Breast epithelium (tissue), 4 donors: ENCODE measurements around the gene TENM4. TPM values are rescaled to one million over a fixed set of nuclear protein-coding genes. Genes with fewer than 3 reads are reported as not detected.

Experiments used
- DNase-seq, 2 donors: peaks; one replicate each; pipeline ENCODE4 v3.0.0-alpha.2; 2019; ENCODE audit warnings: low spot score in 2 of 2
- H3K27ac ChIP-seq, 2 donors: fragments of 200-600 bp; sonication (generic) in 1 of 2; one replicate each; pipeline ENCODE4 v1.5.1; 2016 to 2019; ENCODE audit warnings: mild to moderate bottlenecking in 1 of 2
- H3K27me3 ChIP-seq, 2 donors: fragments of 200-600 bp; sonication (generic) in 1 of 2; one replicate each; pipeline versions ENCODE4 v1.5.1 to v1.6.0; 2017 to 2019; ENCODE audit warnings: control low read depth in 1 of 2, mild to moderate bottlenecking in 1 of 2
- H3K36me3 ChIP-seq: fragments of 200-600 bp; one replicate; pipeline ENCODE4 v1.5.1; 2019
- H3K4me1 ChIP-seq, 2 donors: fragments of 200-600 bp; sonication (generic); one replicate each; pipeline ENCODE4 v1.5.1; 2016 to 2019; ENCODE audit warnings: control low read depth in 1 of 2
- H3K4me3 ChIP-seq, 3 donors: fragments of 200-600 bp; sonication (generic); 1 replicate in 2 of 3; 2 replicates in 1 of 3; pipeline ENCODE4 v1.5.1; 2016 to 2019; ENCODE audit warnings: mild to moderate bottlenecking in 3 of 3, moderate library complexity in 2 of 3
- H3K9me3 ChIP-seq, 2 donors: fragments of 200-600 bp; sonication (generic) in 1 of 2; one replicate each; pipeline ENCODE4 v1.5.1; 2016 to 2019; ENCODE audit warnings: control low read depth in 1 of 2
- POLR2A ChIP-seq: fragments of 450-650 bp; IDR thresholded peaks from one replicate; pipeline ENCODE4 v1.6.1; 2016; ENCODE audit warnings: antibody characterized with exemption, mild to moderate bottlenecking, moderate library complexity
- POLR2AphosphoS5 ChIP-seq, 3 donors: sonication (generic); formaldehyde crosslinking; IDR thresholded peaks; one replicate each; pipeline ENCODE4 v1.6.1; 2017; ENCODE audit warnings: antibody characterized with exemption in 3 of 3
- intact Hi-C: fragments of 100-400 bp; cut with DNase I; formaldehyde crosslinking; loops from one replicate; pipeline ENCODE4 v1.15.1; 2023; ENCODE audit warnings: low total_unique reads
- total RNA-seq, 3 donors: library from RNA; depleted of rRNA; stranded (reverse); fragments of >200 nt; gene quantifications; one replicate each; pipeline ENCODE4 v1.1.0, GENCODE V29; 2016
- TF ChIP-seq, protein P1 (sequence below), 3 donors: fragments of 450-650 bp; IDR thresholded peaks; one replicate each; pipeline ENCODE4 v1.5.1; 2016 to 2017; ENCODE audit warnings: antibody characterized with exemption in 3 of 3, mild to moderate bottlenecking in 3 of 3, moderate library complexity in 3 of 3

The TENM4 gene
- total RNA-seq, 3 donors from 2014 or later: 0.29 to 7.9 (median 4.8) TPM

DNA sequence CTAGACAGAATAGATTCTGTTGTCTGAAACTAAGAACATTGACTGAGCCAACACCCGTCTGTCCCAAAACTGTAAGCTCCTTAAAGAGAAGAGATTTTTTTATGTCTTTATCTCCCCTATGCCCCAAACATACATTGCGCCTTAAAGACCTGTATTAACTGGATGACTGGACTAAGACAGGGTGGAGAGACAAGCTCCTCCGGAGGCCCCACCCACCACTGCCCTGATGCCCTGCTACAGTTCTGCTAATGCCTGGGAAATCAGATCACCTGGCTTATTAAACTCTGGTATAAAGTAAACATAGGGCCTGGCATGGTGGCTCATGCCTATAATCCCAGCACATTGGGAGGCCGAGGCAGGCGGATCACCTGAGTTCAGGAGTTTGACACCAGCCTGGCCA lies 203.7 kb downstream of the TENM4 start:
- no peaks in the 10 kb centered on the region for H3K27me3 ChIP-seq
- no peak for TF ChIP-seq POLR2A
- TF ChIP-seq, protein P1, sequence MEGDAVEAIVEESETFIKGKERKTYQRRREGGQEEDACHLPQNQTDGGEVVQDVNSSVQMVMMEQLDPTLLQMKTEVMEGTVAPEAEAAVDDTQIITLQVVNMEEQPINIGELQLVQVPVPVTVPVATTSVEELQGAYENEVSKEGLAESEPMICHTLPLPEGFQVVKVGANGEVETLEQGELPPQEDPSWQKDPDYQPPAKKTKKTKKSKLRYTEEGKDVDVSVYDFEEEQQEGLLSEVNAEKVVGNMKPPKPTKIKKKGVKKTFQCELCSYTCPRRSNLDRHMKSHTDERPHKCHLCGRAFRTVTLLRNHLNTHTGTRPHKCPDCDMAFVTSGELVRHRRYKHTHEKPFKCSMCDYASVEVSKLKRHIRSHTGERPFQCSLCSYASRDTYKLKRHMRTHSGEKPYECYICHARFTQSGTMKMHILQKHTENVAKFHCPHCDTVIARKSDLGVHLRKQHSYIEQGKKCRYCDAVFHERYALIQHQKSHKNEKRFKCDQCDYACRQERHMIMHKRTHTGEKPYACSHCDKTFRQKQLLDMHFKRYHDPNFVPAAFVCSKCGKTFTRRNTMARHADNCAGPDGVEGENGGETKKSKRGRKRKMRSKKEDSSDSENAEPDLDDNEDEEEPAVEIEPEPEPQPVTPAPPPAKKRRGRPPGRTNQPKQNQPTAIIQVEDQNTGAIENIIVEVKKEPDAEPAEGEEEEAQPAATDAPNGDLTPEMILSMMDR (IDR thresholded peaks at IDR 0.05): no peak
- no peak for TF ChIP-seq POLR2AphosphoS5 (IDR thresholded peaks at IDR 0.05)
- H3K4me3 ChIP-seq: peak overlapping the region in 2 of 3 donors; percentile 7 to 27
- peak overlapping the region; percentile 45 to 72 for H3K27ac ChIP-seq
- H3K4me1 ChIP-seq: no peaks in the 10 kb centered on the region
- intact Hi-C loops: no loop called here
- DNase-seq: no peak
- H3K9me3 ChIP-seq: no peaks in the 10 kb centered on the region
- no peaks in the 10 kb centered on the region for H3K36me3 ChIP-seq

DNA sequence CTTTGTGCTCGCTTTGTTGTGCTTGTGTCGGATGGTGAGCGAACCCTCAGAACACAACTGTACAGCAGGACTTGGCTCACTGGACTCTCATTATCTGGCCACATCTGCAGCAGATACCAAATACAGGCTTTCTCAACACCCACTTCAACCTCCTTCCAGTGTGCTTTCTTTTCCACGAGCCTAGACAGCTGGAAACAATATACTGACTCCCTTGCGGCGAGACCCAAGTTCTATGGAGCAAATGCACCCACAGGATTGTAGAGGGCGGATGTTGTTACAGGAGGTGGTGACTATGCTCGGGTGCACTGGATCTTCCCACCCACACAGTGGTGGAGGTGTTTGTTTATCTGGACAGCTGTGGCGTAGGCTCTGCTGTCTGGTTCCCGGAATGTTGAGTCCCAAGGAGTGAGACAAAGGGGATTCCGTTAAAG lies 204.3 kb downstream of the TENM4 start:
- no peaks in the 10 kb centered on the region for H3K9me3 ChIP-seq
- no peak for TF ChIP-seq POLR2A
- TF ChIP-seq POLR2AphosphoS5 (IDR thresholded peaks at IDR 0.05): no peak
- TF ChIP-seq, protein P1 (IDR thresholded peaks at IDR 0.05): no peak
- no peaks in the 10 kb centered on the region for H3K27me3 ChIP-seq
- intact Hi-C loops: no loop called here
- DNase-seq: peak in 1 of 2 donors; percentile 65
- peak overlapping the region in 2 of 3 donors; percentile 7 to 27 for H3K4me3 ChIP-seq
- no peaks in the 10 kb centered on the region for H3K4me1 ChIP-seq
- peak overlapping the region; percentile 45 to 72 for H3K27ac ChIP-seq
- H3K36me3 ChIP-seq: no peaks in the 10 kb centered on the region

DNA sequence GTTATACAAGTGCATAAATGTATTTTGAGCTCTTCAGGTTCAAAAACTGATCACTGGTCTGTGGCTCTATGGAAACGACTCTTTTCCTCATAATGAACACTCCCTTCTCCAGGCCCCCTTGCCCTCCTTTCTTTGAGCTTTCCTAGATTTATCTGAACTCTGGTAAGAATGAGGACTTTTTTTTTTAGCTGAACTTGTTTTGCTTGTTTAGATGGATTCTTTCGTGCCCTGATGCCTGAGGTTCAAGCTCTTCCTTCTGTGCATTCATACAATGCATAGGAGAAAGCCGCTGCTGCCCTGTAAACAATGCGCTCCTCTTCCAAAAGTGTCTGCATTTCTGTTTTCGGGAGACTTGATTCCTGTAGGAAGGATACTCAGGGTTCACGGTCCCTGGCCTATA lies 205.1 kb downstream of the TENM4 start:
- intact Hi-C loops: no loop called here
- H3K4me3 ChIP-seq: no peak overlapping the region

DNA sequence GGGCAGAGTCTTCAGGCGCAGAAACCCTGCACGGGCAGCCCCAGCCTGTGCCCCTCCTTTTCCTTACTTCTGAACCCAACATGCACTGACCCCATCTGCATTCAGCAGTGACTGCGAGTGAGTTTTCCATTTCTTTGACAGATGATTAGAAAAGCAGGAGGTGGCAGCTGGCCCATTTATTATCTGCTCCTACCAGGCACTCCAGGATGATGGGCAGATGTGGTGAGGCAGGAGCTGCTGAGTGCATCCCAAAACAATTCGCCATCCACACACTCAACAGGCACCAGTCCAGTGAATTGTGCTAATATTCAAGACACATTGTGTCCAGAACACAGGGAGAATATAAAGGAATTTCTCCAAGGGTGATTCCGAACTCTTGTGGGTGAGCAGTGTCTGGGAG lies 208.5 kb downstream of the TENM4 start:
- H3K4me3 ChIP-seq: no peak overlapping the region
- no peak for DNase-seq
- no peaks in the 10 kb centered on the region for H3K4me1 ChIP-seq
- no peaks in the 10 kb centered on the region for H3K9me3 ChIP-seq
- no peaks in the 10 kb centered on the region for H3K36me3 ChIP-seq
- TF ChIP-seq POLR2A (no peak), POLR2AphosphoS5 (IDR thresholded peaks at IDR 0.05) (no peak)
- TF ChIP-seq, protein P1 (IDR thresholded peaks at IDR 0.05): no peak
- H3K27ac ChIP-seq: no peak overlapping the region
- peaks cover 0 to 5% of the 10 kb centered on the region in 2 donors for H3K27me3 ChIP-seq
- intact Hi-C loops: no loop called here

More for the DNA sequence above, 205.1 kb downstream of the TENM4 start:
- TF ChIP-seq POLR2A (no peak), POLR2AphosphoS5 (IDR thresholded peaks at IDR 0.05) (no peak)
- TF ChIP-seq, protein P1 (IDR thresholded peaks at IDR 0.05): no peak
- H3K36me3 ChIP-seq: no peaks in the 10 kb centered on the region
- no peaks in the 10 kb centered on the region for H3K4me1 ChIP-seq
- DNase-seq: no peak
- no peaks in the 10 kb centered on the region for H3K27me3 ChIP-seq
- H3K9me3 ChIP-seq: no peaks in the 10 kb centered on the region
- no peak overlapping the region for H3K27ac ChIP-seq

GRCh38 chr11:79229047-79229446 lies 211.8 kb downstream of the TENM4 start:
- peaks cover 0 to 5% of the 10 kb centered on the region in 2 donors for H3K27me3 ChIP-seq
- no peaks in the 10 kb centered on the region for H3K4me1 ChIP-seq
- TF ChIP-seq, protein P1 (IDR thresholded peaks at IDR 0.05): no peak
- TF ChIP-seq POLR2AphosphoS5 (IDR thresholded peaks at IDR 0.05) (no peak), POLR2A (no peak)
- no peaks in the 10 kb centered on the region for H3K9me3 ChIP-seq
- no peak for DNase-seq
- no peak overlapping the region for H3K4me3 ChIP-seq
- no peaks in the 10 kb centered on the region for H3K36me3 ChIP-seq
- intact Hi-C loops: no loop called here
- H3K27ac ChIP-seq: no peak overlapping the region
